NCI-H1436 treated with DMSO at 0.1 percent for 48 hours (cell line): Measurements from ENCODE around the gene KIF17.
"Not testable (repeated sequence)": the region's sequence is repeated elsewhere in the genome, so short reads cannot be mapped to it uniquely, and the experiment has no call there.

Experiments
- DNase-seq: peaks from one replicate; lab custom pipeline; 2025; lab: John Stamatoyannopoulos, UW

The KIF17 gene

DNA sequence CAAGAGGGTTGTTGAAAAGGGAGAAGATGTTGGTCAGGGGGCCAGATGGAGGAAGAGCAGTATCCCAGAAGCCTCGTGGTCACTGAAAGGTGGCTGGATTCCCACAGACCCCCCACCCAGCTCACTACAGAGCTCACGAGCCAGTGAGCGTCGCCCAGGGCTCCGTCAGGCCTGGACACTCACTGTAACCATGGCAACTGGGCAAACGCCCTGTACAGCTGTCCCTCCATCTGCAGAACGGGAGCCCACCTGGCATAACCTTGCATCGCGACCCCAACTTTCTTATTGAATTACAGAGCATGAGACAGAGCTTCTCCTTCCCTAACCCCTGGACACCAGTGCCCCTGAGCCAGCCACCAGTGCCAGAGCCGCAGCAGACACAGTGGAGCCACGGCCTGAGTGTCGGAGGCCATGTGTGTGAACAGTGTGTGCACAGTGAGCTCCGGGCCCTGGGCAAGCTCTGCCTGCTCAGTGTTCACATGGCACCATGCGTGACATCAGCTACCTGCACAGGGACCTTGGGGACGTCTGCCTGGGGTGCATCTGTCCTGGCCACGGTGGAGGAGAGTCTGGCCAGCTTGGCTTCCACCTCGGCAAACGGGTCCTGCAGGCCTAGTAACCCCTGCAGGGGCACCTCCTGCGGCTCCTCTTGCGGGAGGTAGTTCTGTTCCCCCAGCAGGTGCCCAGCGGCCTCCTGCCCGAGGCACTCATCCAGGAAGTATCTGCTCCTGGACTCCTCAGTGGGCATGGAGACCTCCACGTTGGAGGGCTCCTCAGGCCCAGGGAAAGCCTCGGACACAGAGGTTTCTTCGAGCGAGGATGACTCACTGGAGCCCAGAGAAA is 30.7 kb downstream of the KIF17 start:
- no peak for DNase-seq

DNA sequence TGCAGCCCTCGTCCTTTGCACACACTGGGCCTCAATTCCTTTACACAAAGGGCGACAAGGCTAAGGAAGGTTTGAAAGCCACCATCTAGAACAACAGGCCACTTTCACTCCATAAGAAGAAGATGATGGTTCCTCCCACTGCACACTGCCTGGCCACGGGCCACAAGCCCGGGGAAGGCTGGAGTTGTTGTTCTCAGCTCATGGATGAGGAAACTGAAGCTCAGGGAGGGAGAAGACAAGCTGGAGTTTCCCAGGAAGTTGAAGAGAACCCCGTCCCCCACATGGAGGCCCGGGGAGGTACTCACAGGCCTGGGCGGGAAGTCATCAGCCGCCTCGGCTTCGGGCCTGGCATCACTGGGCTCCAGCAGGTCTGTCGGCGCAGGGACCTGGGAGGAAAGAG is 32.1 kb downstream of the KIF17 start:
- no peak for DNase-seq

GRCh38 chr1:20685099-20685662 is 32.6 kb downstream of the KIF17 start:
- no peak for DNase-seq

- DNase-seq: no peak
These were observed 33.2 kb downstream of the KIF17 start for GRCh38 chr1:20684651-20685050.

DNA sequence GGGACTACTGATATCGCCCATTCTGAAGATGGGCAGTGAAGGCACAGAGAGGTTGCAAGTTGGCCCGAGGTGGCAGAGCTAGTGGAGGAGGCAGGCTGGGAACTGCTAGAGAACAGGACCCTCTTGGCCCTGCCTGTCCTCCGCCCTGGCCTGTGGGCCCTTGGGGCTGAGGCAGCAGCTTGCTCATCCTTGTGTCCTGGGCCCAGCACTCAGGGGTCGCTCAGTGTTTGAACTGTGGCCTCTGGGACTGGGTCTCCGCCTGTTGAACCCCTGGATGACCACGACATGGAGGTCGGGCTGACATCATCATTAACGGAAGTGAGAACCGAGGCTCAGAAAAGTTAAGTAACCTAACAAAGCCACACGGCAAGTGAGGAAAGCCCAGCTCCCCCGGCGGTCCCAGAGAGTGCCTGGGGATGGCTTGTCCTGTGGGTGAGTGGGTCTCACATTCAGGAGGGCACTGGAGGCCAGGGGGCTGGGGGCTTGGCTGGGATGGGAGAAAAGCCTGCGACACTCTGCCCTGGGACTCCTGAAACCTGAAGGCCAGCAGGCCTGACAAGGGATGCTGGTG is 33.7 kb downstream of the KIF17 start:
- no peak for DNase-seq

DNA sequence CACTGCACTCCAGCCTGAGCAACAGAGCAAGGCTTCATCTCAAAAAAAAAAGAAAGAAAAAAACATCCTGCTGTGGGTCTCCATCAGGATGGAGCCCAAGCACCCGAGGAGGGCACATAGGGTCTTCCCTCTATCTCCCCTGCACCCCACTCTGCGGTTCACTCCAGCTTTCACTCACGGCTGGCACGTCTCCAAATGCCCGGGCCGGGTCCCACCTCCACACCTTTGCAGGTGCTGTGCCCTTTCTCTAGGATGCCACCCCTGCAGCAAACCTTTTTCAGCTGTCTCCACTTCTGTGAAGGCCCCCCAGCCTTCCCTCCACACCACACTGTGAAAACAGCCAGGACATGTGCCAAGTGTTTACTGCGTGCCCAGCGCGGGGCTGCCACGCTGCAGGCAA is 34.2 kb downstream of the KIF17 start:
- DNase-seq: no peak

GRCh38 chr1:20682571-20683236 is 35.1 kb downstream of the KIF17 start:
- no peak for DNase-seq

GRCh38 chr1:20681999-20682398 is 35.8 kb downstream of the KIF17 start:
- no peak for DNase-seq

DNA sequence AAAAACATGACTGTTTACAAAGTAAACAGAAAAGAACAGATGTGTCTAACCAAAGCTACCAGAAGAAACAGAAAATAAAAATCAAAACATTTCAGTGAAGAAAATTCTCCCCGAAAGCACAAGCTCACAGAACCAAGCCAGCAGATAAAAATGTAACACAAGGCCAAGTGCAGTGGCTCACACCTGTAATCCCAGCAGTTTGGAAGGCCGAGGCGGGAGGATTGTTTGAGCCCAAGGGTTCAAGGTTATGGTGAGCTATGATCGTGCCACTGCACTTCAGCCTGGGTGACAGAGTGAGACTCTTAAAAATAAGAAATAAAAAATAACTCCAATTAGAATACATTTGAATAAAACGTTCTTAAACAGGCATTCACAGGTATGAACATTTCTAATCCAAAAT is 37.5 kb downstream of the KIF17 start:
- DNase-seq: no peak

- DNase-seq: no peak
These were observed 39.2 kb downstream of the KIF17 start for GRCh38 chr1:20678599-20678998.

DNA sequence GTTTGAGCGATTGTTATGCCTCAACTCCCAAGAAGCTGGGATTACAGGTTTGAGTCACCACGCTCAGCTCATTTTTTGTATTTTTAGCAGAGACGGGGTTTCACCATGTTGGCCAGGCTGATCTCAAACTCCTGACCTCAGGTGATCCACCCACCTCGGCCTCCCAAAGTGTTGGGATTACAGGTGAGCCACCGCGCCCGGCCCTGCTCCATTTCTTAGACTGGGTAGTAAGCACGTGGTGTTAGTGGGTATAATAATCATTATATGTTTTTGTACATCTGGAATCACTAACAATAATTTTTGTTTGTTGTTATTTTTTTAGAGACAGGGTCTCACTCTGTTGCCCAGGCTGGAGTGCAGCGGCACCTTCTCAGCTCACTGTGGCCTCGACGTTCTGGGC is 44.2 kb downstream of the KIF17 start:
- DNase-seq: not testable (repeated sequence)

DNA sequence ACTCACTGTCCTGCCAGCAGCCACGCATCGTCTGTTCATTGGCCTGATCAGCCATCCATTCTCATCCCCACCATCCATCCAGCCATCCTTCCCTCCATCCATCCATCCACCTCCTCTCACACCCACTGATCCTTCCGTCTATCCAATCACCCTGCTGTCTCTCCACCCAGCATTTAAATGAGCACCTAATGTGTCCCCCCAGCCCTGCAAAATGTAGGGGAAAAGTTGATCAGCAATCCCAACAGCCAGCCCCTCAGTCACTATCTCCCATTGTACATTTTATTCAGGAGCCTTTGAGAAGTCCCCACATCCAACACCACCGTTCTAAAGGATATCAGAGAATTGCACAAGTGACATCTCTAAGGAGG is 45.6 kb downstream of the KIF17 start:
- DNase-seq: no peak

DNA sequence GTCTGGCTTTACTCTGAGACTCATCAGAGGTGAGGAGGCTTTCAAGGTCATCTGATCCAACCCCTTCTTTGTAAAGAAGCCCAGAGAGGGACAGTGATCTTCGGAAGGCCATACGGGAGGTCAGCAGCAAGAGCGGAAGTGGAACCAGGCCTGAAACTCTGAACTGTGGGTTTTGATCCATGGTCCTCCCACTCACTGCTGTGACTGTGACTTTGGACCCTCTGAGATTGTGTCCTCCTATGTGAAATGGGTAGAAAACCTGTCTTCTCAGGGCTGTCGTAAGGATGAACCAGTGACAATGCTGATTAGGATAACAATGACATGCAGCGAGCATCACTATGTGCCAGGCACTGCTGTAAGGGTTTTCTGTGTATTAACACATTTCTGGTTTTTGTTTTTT is 46.9 kb downstream of the KIF17 start:
- DNase-seq: no peak

- no peak for DNase-seq
These were observed 49.2 kb downstream of the KIF17 start for GRCh38 chr1:20668581-20668980.

DNA sequence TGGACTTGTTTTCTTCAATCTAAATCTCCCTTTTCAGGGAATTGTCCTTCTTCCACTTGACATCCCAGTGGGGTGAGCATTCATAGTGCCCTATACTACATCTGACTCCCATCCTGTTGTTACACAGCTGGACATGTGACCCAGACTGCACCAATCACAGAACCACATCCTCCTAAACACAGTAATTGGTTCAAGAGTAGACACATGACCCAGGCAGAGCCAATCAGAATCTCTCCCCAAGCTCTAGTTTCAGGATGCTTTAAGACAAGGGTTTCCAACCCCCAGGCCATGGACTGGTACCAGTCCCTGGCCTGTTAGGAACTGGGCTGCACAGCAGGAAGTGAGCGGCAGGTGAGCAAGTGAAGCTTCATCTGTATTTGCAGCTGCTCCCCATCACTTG is 51.0 kb downstream of the KIF17 start:
- DNase-seq: no peak

- no peak for DNase-seq
These were observed 51.7 kb downstream of the KIF17 start for GRCh38 chr1:20666146-20666545.

DNA sequence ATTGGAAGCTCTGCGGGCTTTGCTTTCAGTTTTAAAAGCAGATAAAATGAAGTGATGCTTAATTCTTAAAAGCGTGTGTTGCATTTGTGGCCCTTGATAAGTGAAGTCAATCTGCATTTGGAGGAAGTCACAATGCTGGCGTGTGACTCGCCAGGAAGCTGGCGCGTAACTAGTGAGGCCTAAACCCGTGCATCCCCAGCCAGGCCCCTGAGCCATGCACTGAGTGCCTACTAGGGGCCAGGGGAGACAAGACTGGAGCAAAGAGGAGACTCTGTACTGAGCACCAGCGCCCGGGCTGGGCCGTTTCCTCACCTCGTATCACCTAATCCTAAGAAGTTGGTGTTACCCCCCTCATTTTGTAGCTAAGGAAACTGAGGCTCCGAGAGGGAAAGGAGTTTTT is 52.1 kb downstream of the KIF17 start:
- DNase-seq: no peak

DNA sequence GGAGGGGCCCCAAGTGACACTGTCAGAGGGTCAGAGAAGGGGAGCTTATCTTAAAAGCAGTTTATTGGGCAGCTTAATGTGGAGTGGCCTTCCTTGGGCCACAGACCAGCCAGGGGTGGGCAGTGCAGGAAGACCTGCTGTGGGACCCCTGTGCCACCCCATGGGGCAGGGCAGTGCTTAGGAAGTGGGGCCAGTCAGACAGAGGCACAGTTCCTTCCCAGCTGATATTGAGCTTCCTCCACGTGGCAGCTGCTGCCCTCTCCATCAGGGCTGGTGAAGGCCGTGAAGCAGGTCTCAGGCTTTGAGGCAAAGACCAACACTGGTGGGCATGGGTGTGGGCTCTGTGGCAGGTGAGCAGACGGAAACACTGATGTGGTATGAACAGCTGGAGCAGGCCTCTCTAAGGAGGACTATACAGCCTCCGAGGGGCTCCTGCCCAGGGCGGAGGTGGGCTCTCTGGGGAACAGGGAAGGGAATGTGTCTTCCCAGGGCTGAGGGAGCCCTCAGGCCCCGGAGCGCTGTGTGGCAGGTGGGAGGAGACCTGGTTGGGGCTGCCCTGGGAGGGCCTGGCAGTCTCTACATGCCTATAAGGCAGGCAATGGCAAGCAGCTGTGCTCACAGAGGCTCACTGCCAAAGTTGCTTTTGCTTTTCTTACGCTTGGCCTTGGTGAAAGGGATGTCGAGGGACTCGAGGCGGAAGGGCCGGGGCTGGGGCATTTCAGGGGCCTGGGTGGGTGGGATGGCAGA is 53.7 kb downstream of the KIF17 start:
- DNase-seq: no peak

DNA sequence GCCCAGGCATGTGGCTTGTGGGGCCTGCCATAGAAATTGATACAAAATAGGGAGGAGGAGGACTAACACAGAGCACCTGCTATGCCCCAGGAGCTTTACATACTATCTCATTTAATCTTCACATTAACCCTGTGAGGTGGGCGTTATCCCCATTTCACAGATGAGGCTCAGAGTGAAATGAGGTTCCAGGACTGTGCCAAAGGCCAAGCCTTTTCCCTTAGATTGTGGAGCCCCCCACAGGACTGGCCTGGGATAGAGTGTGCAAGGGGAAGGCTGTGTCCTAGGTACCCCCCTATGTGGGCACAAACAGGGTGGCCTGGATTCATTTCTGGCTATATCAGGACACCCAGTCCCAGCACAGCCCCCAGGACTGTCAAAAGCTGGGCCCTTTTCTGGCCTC is 54.4 kb downstream of the KIF17 start:
- DNase-seq: no peak

- DNase-seq: no peak
These were observed 55.7 kb downstream of the KIF17 start for GRCh38 chr1:20662110-20662475.

- DNase-seq: peak; percentile 93
These were observed 56.3 kb downstream of the KIF17 start, which contains the start of gene DDOST for GRCh38 chr1:20661207-20662109. DDOST (minus strand) TSS chr1:20661369; CDS start chr1:20661350, 19 bp downstream.
